GM12891 (cell line): ENCODE measurements around the gene RSBN1L.

ENCODE experiments used
- PAX5 ChIP-seq: IDR thresholded peaks from 2 replicates; pipeline ENCODE4 v1.6.1; 2011; ENCODE audit warnings: low read length, moderate library complexity, mild to moderate bottlenecking; ENCODE audit not compliant: insufficient read depth, severe bottlenecking
- POLR2A ChIP-seq: IDR thresholded peaks from 2 replicates; pipeline ENCODE4 v1.6.1; 2011; ENCODE audit warnings: low read depth, low read length, control low read depth
- POLR2AphosphoS5 ChIP-seq: IDR thresholded peaks from 2 replicates; pipeline ENCODE4 v1.6.1; 2011; ENCODE audit warnings: low read depth, low read length, control low read depth
- POU2F2 ChIP-seq: IDR thresholded peaks from 2 replicates; pipeline ENCODE4 v1.6.1; 2011; ENCODE audit warnings: low read depth, mild to moderate bottlenecking, control low read depth, low read length, moderate library complexity
- SPI1 ChIP-seq: IDR thresholded peaks from 2 replicates; pipeline ENCODE4 v1.6.1; 2011; ENCODE audit warnings: low read depth, low read length, control low read depth
- TAF1 ChIP-seq: IDR thresholded peaks from 2 replicates; pipeline ENCODE4 v1.6.1; 2011; ENCODE audit warnings: low read depth, low read length, control low read depth

DNA sequence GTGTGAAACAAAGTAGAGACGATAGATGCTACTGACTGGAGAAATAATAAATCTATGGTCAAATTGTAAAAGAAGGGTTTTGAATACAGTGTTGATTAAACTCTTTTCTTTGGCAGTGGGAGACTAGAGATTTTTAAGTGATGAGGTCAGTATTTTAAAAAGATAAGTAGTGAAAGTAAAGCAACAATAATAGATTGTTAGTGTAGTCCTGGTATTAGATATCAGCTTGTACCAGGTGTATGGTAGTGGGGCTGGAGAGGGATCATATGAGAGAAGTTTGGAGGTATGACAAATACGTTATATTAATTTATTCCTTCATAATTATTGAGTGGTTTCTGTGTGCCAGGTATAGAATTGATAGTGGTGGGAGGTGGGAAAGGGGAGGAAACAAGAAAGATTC, 127.5 kb downstream of the RSBN1L start:
- TF ChIP-seq TAF1, result no peak
- TF ChIP-seq POLR2A, result no peak
- no peak for TF ChIP-seq SPI1
- no peak for TF ChIP-seq POLR2AphosphoS5
- TF ChIP-seq PAX5, result no peak
- no peak for TF ChIP-seq POU2F2
